IMR-90 (cell line): Measurements from ENCODE around the gene SLC2A10.

Source experiments
- CEBPB ChIP-seq: IDR thresholded peaks from 2 replicates; pipeline ENCODE4 v1.6.1; 2012; ENCODE audit warnings: low read depth, low read length, improper control_type of control experiment
- CHD1 ChIP-seq: IDR thresholded peaks from 2 replicates; pipeline ENCODE4 v1.6.1; 2012; ENCODE audit warnings: low read depth, low read length, improper control_type of control experiment
- ELK1 ChIP-seq: fragments of 150-350 bp; IDR thresholded peaks from 2 replicates; pipeline ENCODE4 v1.6.1; 2016; ENCODE audit warnings: low read depth, mild to moderate bottlenecking, low read length, moderate library complexity, borderline replicate concordance
- MAFK ChIP-seq: IDR thresholded peaks from 2 replicates; pipeline ENCODE4 v1.6.1; 2012; ENCODE audit warnings: low read depth, low read length, improper control_type of control experiment
- MAZ ChIP-seq: IDR thresholded peaks from 2 replicates; pipeline ENCODE4 v1.6.1; 2012; ENCODE audit warnings: low read depth, mild to moderate bottlenecking, low read length, improper control_type of control experiment, moderate library complexity, borderline replicate concordance
- MXI1 ChIP-seq: IDR thresholded peaks from 2 replicates; pipeline ENCODE4 v1.6.1; 2012; ENCODE audit warnings: low read depth, mild to moderate bottlenecking, low read length, moderate library complexity, borderline replicate concordance
- NFE2L2 ChIP-seq: fragments of 150-350 bp; IDR thresholded peaks from 2 replicates; pipeline ENCODE4 v1.6.1; 2016; ENCODE audit warnings: low read depth, mild to moderate bottlenecking, low read length
- POLR2A ChIP-seq: IDR thresholded peaks from 2 replicates; pipeline ENCODE4 v1.6.1; 2012; ENCODE audit warnings: mild to moderate bottlenecking, low read depth, low read length
- RCOR1 ChIP-seq: IDR thresholded peaks from 2 replicates; pipeline ENCODE4 v1.6.1; 2012; ENCODE audit warnings: mild to moderate bottlenecking, low read length, improper control_type of control experiment; ENCODE audit not compliant: insufficient replicate concordance
- SMC3 ChIP-seq: fragments of 150-350 bp; IDR thresholded peaks from 2 replicates; pipeline ENCODE4 v1.6.1; 2016; ENCODE audit warnings: low read depth, mild to moderate bottlenecking, antibody characterized with exemption, low read length, moderate library complexity
- TF ChIP-seq, protein P1 (sequence below): conservative IDR thresholded peaks from 2 replicates; pipeline ENCODE4 v1.5.1; 2012; ENCODE audit warnings: mild to moderate bottlenecking, low read depth, low read length, improper control_type of control experiment
- TF ChIP-seq, protein P2 (sequence below): fragments of 150-350 bp; IDR thresholded peaks from 2 replicates; pipeline ENCODE4 v1.6.1; 2017; ENCODE audit warnings: mild to moderate bottlenecking, antibody characterized with exemption, low read length, low read depth

DNA sequence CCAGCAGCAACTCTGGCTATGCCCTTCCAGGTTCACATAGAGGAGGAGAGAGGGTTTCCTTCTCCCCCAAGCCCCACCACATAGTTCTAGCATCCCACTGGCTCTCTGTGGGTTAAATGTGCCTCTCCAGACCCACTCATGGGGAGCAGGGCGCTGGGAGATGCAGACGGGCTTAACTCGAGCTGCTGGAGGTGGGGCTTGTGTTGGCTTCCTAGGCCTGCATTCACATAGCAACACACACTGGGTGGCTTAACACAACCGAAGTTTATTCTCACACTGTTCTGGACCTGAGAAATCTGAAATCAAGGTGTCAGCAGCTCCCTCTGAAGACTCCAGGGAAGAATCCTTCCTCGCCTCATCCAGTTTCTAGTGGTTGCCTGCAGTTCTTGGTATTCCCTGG lies 33.6 kb downstream of the SLC2A10 start:
- TF ChIP-seq, protein P1, sequence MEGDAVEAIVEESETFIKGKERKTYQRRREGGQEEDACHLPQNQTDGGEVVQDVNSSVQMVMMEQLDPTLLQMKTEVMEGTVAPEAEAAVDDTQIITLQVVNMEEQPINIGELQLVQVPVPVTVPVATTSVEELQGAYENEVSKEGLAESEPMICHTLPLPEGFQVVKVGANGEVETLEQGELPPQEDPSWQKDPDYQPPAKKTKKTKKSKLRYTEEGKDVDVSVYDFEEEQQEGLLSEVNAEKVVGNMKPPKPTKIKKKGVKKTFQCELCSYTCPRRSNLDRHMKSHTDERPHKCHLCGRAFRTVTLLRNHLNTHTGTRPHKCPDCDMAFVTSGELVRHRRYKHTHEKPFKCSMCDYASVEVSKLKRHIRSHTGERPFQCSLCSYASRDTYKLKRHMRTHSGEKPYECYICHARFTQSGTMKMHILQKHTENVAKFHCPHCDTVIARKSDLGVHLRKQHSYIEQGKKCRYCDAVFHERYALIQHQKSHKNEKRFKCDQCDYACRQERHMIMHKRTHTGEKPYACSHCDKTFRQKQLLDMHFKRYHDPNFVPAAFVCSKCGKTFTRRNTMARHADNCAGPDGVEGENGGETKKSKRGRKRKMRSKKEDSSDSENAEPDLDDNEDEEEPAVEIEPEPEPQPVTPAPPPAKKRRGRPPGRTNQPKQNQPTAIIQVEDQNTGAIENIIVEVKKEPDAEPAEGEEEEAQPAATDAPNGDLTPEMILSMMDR, result no peak
- no peak for TF ChIP-seq POLR2A
- no peak for TF ChIP-seq MAZ
- no peak for TF ChIP-seq SMC3
- TF ChIP-seq CHD1, result no peak
- TF ChIP-seq MAFK, result no peak
- no peak for TF ChIP-seq MXI1
- TF ChIP-seq NFE2L2, result no peak
- TF ChIP-seq RCOR1, result no peak
- no peak for TF ChIP-seq ELK1
- TF ChIP-seq CEBPB, result no peak
- TF ChIP-seq, protein P2, sequence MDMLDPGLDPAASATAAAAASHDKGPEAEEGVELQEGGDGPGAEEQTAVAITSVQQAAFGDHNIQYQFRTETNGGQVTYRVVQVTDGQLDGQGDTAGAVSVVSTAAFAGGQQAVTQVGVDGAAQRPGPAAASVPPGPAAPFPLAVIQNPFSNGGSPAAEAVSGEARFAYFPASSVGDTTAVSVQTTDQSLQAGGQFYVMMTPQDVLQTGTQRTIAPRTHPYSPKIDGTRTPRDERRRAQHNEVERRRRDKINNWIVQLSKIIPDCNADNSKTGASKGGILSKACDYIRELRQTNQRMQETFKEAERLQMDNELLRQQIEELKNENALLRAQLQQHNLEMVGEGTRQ, result no peak
